ENCODE results near the gene KASH5.

DNA sequence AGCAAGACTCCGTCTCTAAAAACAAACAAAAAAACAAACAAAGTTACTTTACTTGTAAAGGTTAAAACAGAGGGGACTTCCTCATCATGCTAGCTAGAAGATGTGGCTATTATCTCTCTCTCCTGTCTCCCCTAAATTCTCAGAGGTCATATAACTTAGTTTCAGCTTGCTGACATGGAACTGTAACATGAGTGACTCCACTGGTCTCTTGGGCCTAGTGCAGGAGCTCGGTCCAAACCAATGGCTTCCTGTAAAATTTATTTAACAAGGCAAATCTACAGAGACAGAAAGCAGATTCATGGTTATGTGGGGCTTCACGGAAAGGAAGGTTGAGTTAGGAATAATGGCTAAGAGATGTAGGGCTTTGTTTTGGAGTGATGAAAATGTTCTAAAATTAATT is 9.5 kb upstream of the KASH5 start:
- TF ChIP-seq CTCF (IDR thresholded peaks at IDR 0.05; ENCODE audit: low read depth, low read length, missing input control) (no peak), JUND (IDR thresholded peaks at IDR 0.05) (no peak), MAX (IDR thresholded peaks at IDR 0.05) (no peak), RAD21 (IDR thresholded peaks at IDR 0.05) (no peak), GABPA (IDR thresholded peaks at IDR 0.05 in 1 of 2, conservative IDR thresholded peaks at IDR 0.05 in 1 of 2) (no peak), YY1 (IDR thresholded peaks at IDR 0.05) (no peak), TAF1 (conservative IDR thresholded peaks at IDR 0.05) (no peak), FOXA1 (IDR thresholded peaks at IDR 0.05) (no peak), EGR1 (IDR thresholded peaks at IDR 0.05; ENCODE audit: low read depth in 2 of 2) (no peak), SP1 (IDR thresholded peaks at IDR 0.05) (no peak), REST (IDR thresholded peaks at IDR 0.05) (no peak)
- TF ChIP-seq, protein P1, sequence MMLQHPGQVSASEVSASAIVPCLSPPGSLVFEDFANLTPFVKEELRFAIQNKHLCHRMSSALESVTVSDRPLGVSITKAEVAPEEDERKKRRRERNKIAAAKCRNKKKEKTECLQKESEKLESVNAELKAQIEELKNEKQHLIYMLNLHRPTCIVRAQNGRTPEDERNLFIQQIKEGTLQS (IDR thresholded peaks at IDR 0.05): no peak
